ENCODE measurements around the gene SCAMP4. TPM values are rescaled to one million over a fixed set of nuclear protein-coding genes. Genes with fewer than 3 reads are reported as not detected.

The SCAMP4 gene
- total RNA-seq, 1 donor from 2014 or later, result 71.2 TPM

GRCh38 chr19:1944088-1944915 lies 39.1 kb downstream of the SCAMP4 start:
- Mint-ChIP-seq H3K4me1 (peaks cover 27% of the 10 kb centered on the region), H3K4me3 (peak overlapping the region; percentile 64), H3K9me3 (no peaks in the 10 kb centered on the region), H3K27me3 (ENCODE audit: low read depth) (no peaks in the 10 kb centered on the region), H3K36me3 (ENCODE audit: low read depth) (peaks cover 2% of the 10 kb centered on the region), H3K27ac (ENCODE audit: unreplicated experiment) (no peak overlapping the region)
- TF ChIP-seq CTCF (conservative IDR thresholded peaks at IDR 0.05), result no peak
- no peak for DNase-seq (ENCODE audit: low read depth, low spot score)

GRCh38 chr19:1944916-1945561 lies 39.8 kb downstream of the SCAMP4 start:
- H3K36me3 Mint-ChIP-seq (ENCODE audit: low read depth), result peaks cover 2% of the 10 kb centered on the region
- DNase-seq (ENCODE audit: low read depth, low spot score), result no peak

GRCh38 chr19:1945899-1946298 lies 40.7 kb downstream of the SCAMP4 start:
- Mint-ChIP-seq H3K27me3 (ENCODE audit: low read depth) (no peaks in the 10 kb centered on the region), H3K4me3 (peak overlapping the region; percentile 78), H3K36me3 (ENCODE audit: low read depth) (peaks cover 2% of the 10 kb centered on the region), H3K27ac (ENCODE audit: unreplicated experiment) (no peak overlapping the region), H3K9me3 (no peaks in the 10 kb centered on the region), H3K4me1 (peaks cover 18% of the 10 kb centered on the region)
- peak; percentile 68 for TF ChIP-seq CTCF (conservative IDR thresholded peaks at IDR 0.05)
- DNase-seq (ENCODE audit: low read depth, low spot score), result peak; percentile 63

More at GRCh38 chr19:1944916-1945561, 39.8 kb downstream of the SCAMP4 start:
- TF ChIP-seq CTCF (conservative IDR thresholded peaks at IDR 0.05), result no peak
- no peak overlapping the region for H3K27ac Mint-ChIP-seq (ENCODE audit: unreplicated experiment)
- no peaks in the 10 kb centered on the region for H3K9me3 Mint-ChIP-seq
- peaks cover 21% of the 10 kb centered on the region for H3K4me1 Mint-ChIP-seq
- no peaks in the 10 kb centered on the region for H3K27me3 Mint-ChIP-seq (ENCODE audit: low read depth)
- no peak overlapping the region for H3K4me3 Mint-ChIP-seq

- H3K27ac Mint-ChIP-seq (ENCODE audit: unreplicated experiment), result no peak overlapping the region
- DNase-seq (ENCODE audit: low read depth, low spot score), result no peak
These were observed 42.5 kb downstream of the SCAMP4 start for GRCh38 chr19:1947651-1948209.

More at GRCh38 chr19:1947651-1948209, 42.5 kb downstream of the SCAMP4 start:
- H3K4me3 Mint-ChIP-seq, result no peak overlapping the region
- H3K36me3 Mint-ChIP-seq (ENCODE audit: low read depth), result peaks cover 2% of the 10 kb centered on the region
- no peaks in the 10 kb centered on the region for H3K27me3 Mint-ChIP-seq (ENCODE audit: low read depth)
- no peaks in the 10 kb centered on the region for H3K9me3 Mint-ChIP-seq
- H3K4me1 Mint-ChIP-seq, result peaks cover 16% of the 10 kb centered on the region
- TF ChIP-seq CTCF (conservative IDR thresholded peaks at IDR 0.05), result no peak

All from neural crest cell (in vitro differentiated cells).